GM21529 (cell line): ENCODE data around the gene SPATA31D1.

Experiments
- ATAC-seq: cut with Tn5 transposase; IDR thresholded peaks from one replicate; pipeline ENCODE4 v1.9.1; 2021; ENCODE audit not compliant: unreplicated experiment

The SPATA31D1 gene

GRCh38 chr9:82020331-82020730 lies 31.8 kb downstream of the SPATA31D1 start:
- no peak for ATAC-seq

- no peak for ATAC-seq
Measured at GRCh38 chr9:82021198-82021597, 32.6 kb downstream of the SPATA31D1 start.

- no peak for ATAC-seq
Measured at GRCh38 chr9:82022121-82022520, 33.5 kb downstream of the SPATA31D1 start.

GRCh38 chr9:82024908-82025307 lies 36.3 kb downstream of the SPATA31D1 start:
- ATAC-seq = no peak

- no peak for ATAC-seq
Measured at GRCh38 chr9:82031538-82032280, 43.1 kb downstream of the SPATA31D1 start.

- ATAC-seq = no peak
Measured at GRCh38 chr9:82034956-82035731, 46.6 kb downstream of the SPATA31D1 start.

GRCh38 chr9:82036086-82036485 lies 47.5 kb downstream of the SPATA31D1 start:
- no peak for ATAC-seq

- ATAC-seq = no peak
Measured at GRCh38 chr9:82037126-82037525, 48.6 kb downstream of the SPATA31D1 start.

GRCh38 chr9:82038897-82039296 lies 50.3 kb downstream of the SPATA31D1 start:
- ATAC-seq = no peak
